GM12873 (cell line): ENCODE data around the gene HNRNPF.

Experiments
- CTCF ChIP-seq: IDR thresholded peaks from 2 replicates; pipeline ENCODE4 v1.5.1; 2012; ENCODE audit warnings: low read depth, mild to moderate bottlenecking, moderate library complexity, low read length, control low read depth; ENCODE audit not compliant: insufficient read depth; ENCODE audit errors: missing control alignments

The HNRNPF gene

GRCh38 chr10:43362191-43362839, 46.7 kb downstream of the HNRNPF start:
- peak; percentile 44 for TF ChIP-seq CTCF

DNA sequence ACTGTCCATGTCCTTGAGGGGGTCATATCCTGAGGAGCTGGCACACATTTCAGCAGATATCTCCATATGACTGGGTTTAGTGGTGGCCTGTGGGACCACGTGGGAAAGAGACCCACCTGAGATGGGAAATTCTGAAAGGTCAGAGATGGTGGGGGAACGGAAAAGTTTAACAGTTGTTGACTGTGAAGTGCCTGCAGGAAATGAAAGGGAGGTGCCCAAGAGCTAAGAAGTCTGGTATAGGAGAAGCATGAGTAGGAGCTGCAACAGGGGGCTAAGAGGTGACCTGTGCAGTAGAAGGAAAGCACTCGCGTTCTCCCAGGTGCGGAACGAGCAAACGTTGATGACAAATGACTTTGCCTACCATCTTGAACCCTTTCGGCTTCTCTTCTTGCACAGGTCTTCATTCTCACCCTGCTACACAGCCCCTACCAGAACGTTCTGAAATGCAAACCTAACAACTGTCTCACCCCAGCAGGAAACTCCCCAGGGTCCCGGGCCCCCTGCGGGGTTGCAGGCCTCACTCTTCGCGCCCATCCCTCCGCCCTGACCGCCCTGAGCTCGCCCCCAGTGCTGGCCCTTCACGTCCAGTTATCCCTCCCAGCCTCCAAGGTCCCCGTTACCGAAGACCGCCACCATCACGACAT, 47.3 kb downstream of the HNRNPF start:
- no peak for TF ChIP-seq CTCF

- TF ChIP-seq CTCF = no peak
These were observed 48.9 kb downstream of the HNRNPF start for GRCh38 chr10:43360086-43360485.

GRCh38 chr10:43355749-43356371, 53.1 kb downstream of the HNRNPF start:
- TF ChIP-seq CTCF = no peak

GRCh38 chr10:43354879-43355380, 54.1 kb downstream of the HNRNPF start:
- no peak for TF ChIP-seq CTCF

DNA sequence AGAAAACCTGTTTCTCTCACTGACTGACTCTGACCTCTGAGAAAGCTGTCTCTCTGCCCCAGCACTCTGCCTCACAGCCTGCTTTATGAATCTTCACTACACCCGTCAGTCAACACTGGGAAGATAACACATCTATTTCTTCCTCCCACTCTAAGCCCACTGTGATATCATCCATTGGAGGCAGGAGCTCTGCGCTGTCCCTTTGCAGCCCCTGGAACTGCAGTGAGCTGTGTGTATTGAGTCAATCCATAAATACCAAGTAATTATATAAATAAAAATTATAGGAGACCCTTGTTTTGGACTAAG, 54.7 kb downstream of the HNRNPF start:
- no peak for TF ChIP-seq CTCF

- TF ChIP-seq CTCF = no peak
These were observed 55.3 kb downstream of the HNRNPF start for GRCh38 chr10:43353495-43354329.
